Endodermal cell (in vitro differentiated cells): ENCODE results near the gene ZNF516. TPM values are rescaled to one million over a fixed set of nuclear protein-coding genes. Genes with fewer than 3 reads are reported as not detected.

Source experiments
- DNase-seq: peaks from one replicate; pipeline ENCODE4 v3.0.0-alpha.2; 2017
- H3K27ac ChIP-seq: 2 replicates; pipeline ENCODE4 v1.5.1; 2013; ENCODE audit warnings: mild to moderate bottlenecking, low read depth, low read length, moderate library complexity
- H3K27me3 ChIP-seq: 2 replicates; pipeline ENCODE4 v1.6.1; 2013; ENCODE audit warnings: mild to moderate bottlenecking, low read length, moderate library complexity; ENCODE audit not compliant: insufficient read depth, control insufficient read depth, poor library complexity, severe bottlenecking
- H3K36me3 ChIP-seq: 2 replicates; pipeline ENCODE4 v1.7.0; 2013; ENCODE audit warnings: mild to moderate bottlenecking, low read length, moderate library complexity; ENCODE audit not compliant: control insufficient read depth, insufficient read depth
- H3K4me1 ChIP-seq: one replicate; pipeline ENCODE4 v1.7.0; 2013; ENCODE audit warnings: low read length; ENCODE audit not compliant: control insufficient read depth, insufficient read depth
- H3K4me3 ChIP-seq: 2 replicates; pipeline ENCODE4 v1.5.1; 2013; ENCODE audit warnings: mild to moderate bottlenecking, low read length, moderate library complexity
- H3K9ac ChIP-seq: 2 replicates; pipeline ENCODE4 v1.6.1; 2013; ENCODE audit warnings: mild to moderate bottlenecking, low read length, moderate library complexity; ENCODE audit not compliant: poor library complexity, severe bottlenecking; ENCODE audit errors: extremely low read depth
- H3K9me3 ChIP-seq: 2 replicates; pipeline ENCODE4 v1.6.1; 2013; ENCODE audit warnings: mild to moderate bottlenecking, low read length, moderate library complexity; ENCODE audit not compliant: control insufficient read depth
- H3K27ac Mint-ChIP-seq: 2 replicates; pipeline ENCODE4 v1.8.0; 2020; ENCODE audit warnings: mixed read lengths
- H3K27me3 Mint-ChIP-seq: 2 replicates; pipeline ENCODE4 v1.8.0; 2021; ENCODE audit warnings: mild to moderate bottlenecking, mixed read lengths; ENCODE audit not compliant: insufficient read depth
- H3K36me3 Mint-ChIP-seq: 2 replicates; pipeline ENCODE4 v1.8.0; 2020; ENCODE audit warnings: low read depth, mixed read lengths
- H3K4me1 Mint-ChIP-seq: 2 replicates; pipeline ENCODE4 v1.8.0; 2020; ENCODE audit warnings: mixed read lengths
- H3K4me3 Mint-ChIP-seq: 2 replicates; pipeline ENCODE4 v1.8.0; 2020; ENCODE audit warnings: mild to moderate bottlenecking, moderate library complexity, mixed read lengths
- H3K9me3 Mint-ChIP-seq: 2 replicates; pipeline ENCODE4 v1.8.0; 2020; ENCODE audit warnings: mild to moderate bottlenecking, mixed read lengths
- WGBS, 2 experiments: methylation state at CpG; one replicate each; pipeline versions ENCODE4 v1.1.5 to v1.1.7; 2013; ENCODE audit warnings: missing lambda C conversion rate in 2 of 2, mixed read lengths in 1 of 2; ENCODE audit not compliant: insufficient coverage in 1 of 2, insufficient read length in 1 of 2; 5-methylcytosine and 5-hydroxymethylcytosine counted together
- total RNA-seq, 2 donors: library from RNA; stranded (reverse); fragmentation: NEBNext Ultra II Directional in 1 of 2; extraction: Animal tissue kit (Norgen Biotek cat#: 25700) in 1 of 2; gene quantifications; 2 replicates in 1 of 2; 3 replicates in 1 of 2; pipeline ENCODE4 v1.2.1, GENCODE V29; 2021
- TF ChIP-seq, protein P1 (sequence below): fragments of 200-600 bp; sonication (generic); conservative IDR thresholded peaks from 2 replicates; pipeline ENCODE4 v1.5.0; 2021; ENCODE audit warnings: antibody characterized with exemption, mild to moderate bottlenecking

Gene ZNF516
- total RNA-seq, 2 donors from 2014 or later = 60.2 to 77.9 TPM

- Mint-ChIP-seq H3K27ac (no peak overlapping the region), H3K36me3 (no peaks in the 10 kb centered on the region), H3K4me1 (peaks cover 20% of the 10 kb centered on the region), H3K27me3 (peaks cover 33% of the 10 kb centered on the region), H3K4me3 (no peak overlapping the region), H3K9me3 (no peaks in the 10 kb centered on the region)
- no peaks in the 10 kb centered on the region for H3K4me1 ChIP-seq
- H3K27me3 ChIP-seq = peaks cover 28% of the 10 kb centered on the region
- TF ChIP-seq, protein P1, sequence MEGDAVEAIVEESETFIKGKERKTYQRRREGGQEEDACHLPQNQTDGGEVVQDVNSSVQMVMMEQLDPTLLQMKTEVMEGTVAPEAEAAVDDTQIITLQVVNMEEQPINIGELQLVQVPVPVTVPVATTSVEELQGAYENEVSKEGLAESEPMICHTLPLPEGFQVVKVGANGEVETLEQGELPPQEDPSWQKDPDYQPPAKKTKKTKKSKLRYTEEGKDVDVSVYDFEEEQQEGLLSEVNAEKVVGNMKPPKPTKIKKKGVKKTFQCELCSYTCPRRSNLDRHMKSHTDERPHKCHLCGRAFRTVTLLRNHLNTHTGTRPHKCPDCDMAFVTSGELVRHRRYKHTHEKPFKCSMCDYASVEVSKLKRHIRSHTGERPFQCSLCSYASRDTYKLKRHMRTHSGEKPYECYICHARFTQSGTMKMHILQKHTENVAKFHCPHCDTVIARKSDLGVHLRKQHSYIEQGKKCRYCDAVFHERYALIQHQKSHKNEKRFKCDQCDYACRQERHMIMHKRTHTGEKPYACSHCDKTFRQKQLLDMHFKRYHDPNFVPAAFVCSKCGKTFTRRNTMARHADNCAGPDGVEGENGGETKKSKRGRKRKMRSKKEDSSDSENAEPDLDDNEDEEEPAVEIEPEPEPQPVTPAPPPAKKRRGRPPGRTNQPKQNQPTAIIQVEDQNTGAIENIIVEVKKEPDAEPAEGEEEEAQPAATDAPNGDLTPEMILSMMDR = no peak
- no peak overlapping the region for H3K4me3 ChIP-seq
- 83 to 94% methylated on average over 5 to 8 of the region's 8 CpGs for WGBS, 2 experiments
- no peak overlapping the region for H3K9ac ChIP-seq
- no peak overlapping the region for H3K27ac ChIP-seq
- no peaks in the 10 kb centered on the region for H3K36me3 ChIP-seq
- no peak for DNase-seq
- H3K9me3 ChIP-seq = no peaks in the 10 kb centered on the region
Observed at GRCh38 chr18:76499021-76499420, 4.0 kb upstream of the ZNF516 start.

DNA sequence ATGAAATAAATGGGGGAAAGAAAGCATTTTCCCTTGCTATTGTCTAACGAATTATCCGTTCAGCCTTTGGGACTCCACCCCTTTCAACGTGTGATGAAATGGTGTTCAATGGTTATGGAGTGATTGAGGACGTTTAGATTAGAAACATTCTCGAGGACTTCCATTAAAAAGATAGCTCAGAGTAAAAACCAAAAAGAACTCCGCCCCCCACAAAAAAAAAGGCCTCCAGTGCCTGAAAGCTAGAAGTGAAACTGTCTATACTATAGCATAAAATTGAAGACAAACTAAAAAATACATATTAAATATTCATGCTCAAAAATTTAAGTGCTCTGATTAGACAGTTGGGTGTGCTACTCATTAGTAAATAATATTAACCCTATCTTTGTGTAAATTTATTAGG is 3.0 kb upstream of the ZNF516 start:
- Mint-ChIP-seq H3K36me3 (no peaks in the 10 kb centered on the region), H3K27ac (no peak overlapping the region), H3K27me3 (peaks cover 33% of the 10 kb centered on the region), H3K4me3 (no peak overlapping the region), H3K4me1 (peaks cover 14% of the 10 kb centered on the region), H3K9me3 (no peaks in the 10 kb centered on the region)
- Histone ChIP-seq H3K9me3 (no peaks in the 10 kb centered on the region), H3K27me3 (peaks cover 28% of the 10 kb centered on the region), H3K27ac (no peak overlapping the region), H3K4me1 (no peaks in the 10 kb centered on the region), H3K4me3 (no peak overlapping the region), H3K9ac (no peak overlapping the region), H3K36me3 (no peaks in the 10 kb centered on the region)
- no peak for DNase-seq
- TF ChIP-seq, protein P1 = no peak
- WGBS, 2 experiments = 58 to 68% methylated on average over 3 to 5 of the region's 6 CpGs

DNA sequence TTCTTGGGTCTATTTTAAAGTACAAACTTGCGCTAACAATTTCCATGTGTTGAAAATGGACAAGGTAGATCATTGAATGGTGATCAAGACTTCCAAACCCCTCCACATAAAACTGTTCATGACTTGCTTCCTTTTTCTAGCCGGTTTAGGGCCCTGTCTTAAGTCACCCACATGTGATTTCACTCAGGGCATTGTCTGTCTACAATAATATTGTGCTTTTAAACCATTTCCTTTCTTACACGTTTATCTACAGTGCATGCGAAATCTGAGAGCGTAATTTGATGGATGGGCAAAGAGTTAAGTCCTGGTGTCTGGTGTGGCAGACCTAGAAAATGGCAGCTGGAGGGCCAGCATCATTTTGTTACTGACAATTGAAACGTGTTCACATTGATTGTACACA is 2.0 kb upstream of the ZNF516 start:
- TF ChIP-seq, protein P1 = no peak
- Mint-ChIP-seq H3K4me3 (no peak overlapping the region), H3K27ac (no peak overlapping the region), H3K27me3 (peaks cover 31% of the 10 kb centered on the region), H3K36me3 (no peaks in the 10 kb centered on the region), H3K4me1 (peaks cover 14% of the 10 kb centered on the region), H3K9me3 (no peaks in the 10 kb centered on the region)
- 87 to 97% methylated on average over 5 to 6 of the region's 6 CpGs for WGBS, 2 experiments
- no peak overlapping the region for H3K4me3 ChIP-seq
- H3K27ac ChIP-seq = no peak overlapping the region
- no peak for DNase-seq
- H3K4me1 ChIP-seq = no peaks in the 10 kb centered on the region
- no peaks in the 10 kb centered on the region for H3K9me3 ChIP-seq
- H3K36me3 ChIP-seq = no peaks in the 10 kb centered on the region
- peaks cover 28% of the 10 kb centered on the region for H3K27me3 ChIP-seq
- H3K9ac ChIP-seq = no peak overlapping the region
